Colonic mucosa (tissue), 4 donors: ENCODE measurements around the gene SIGLEC9. TPM values are rescaled to one million over a fixed set of nuclear protein-coding genes. Genes with fewer than 3 reads are reported as not detected.
A peak's percentile ranks its signal among the peaks of the same experiment; 100 is the strongest.

ENCODE experiments used
- DNase-seq: peaks from one replicate; pipeline ENCODE4 v3.0.0-alpha.2; 2020
- H3K27ac ChIP-seq: fragments of 200-600 bp; one replicate; pipeline ENCODE4 v1.8.0; 2021
- H3K27me3 ChIP-seq: fragments of 200-600 bp; one replicate; pipeline ENCODE4 v1.8.0; 2021
- H3K36me3 ChIP-seq: fragments of 200-600 bp; one replicate; pipeline ENCODE4 v1.8.0; 2021
- H3K4me1 ChIP-seq: fragments of 200-600 bp; one replicate; pipeline ENCODE4 v1.8.0; 2021; ENCODE audit warnings: mild to moderate bottlenecking
- H3K4me3 ChIP-seq: fragments of 200-600 bp; one replicate; pipeline ENCODE4 v1.8.0; 2021
- H3K9ac ChIP-seq, 2 donors: one replicate each; pipeline ENCODE4 v1.7.0; 2013; ENCODE audit warnings: control low read depth in 2 of 2, low read depth in 2 of 2, low read length in 2 of 2
- H3K9me3 ChIP-seq: fragments of 200-600 bp; one replicate; pipeline ENCODE4 v1.8.0; 2021
- intact Hi-C: fragments of 100-400 bp; cut with DNase I; formaldehyde crosslinking; loops from one replicate; pipeline ENCODE4 v1.14.1; 2022
- total RNA-seq, 2 donors: library from RNA; stranded (reverse); fragmentation: NEBNext Ultra II Directional in 1 of 2; extraction: Animal tissue kit (Norgen Biotek cat#: 25700) in 1 of 2; gene quantifications; one replicate each; pipeline ENCODE4 v1.2.1, GENCODE V29; 2021
- TF ChIP-seq, protein P1 (sequence below): fragments of 200-600 bp; IDR thresholded peaks from one replicate; pipeline ENCODE4 v1.8.0; 2022; ENCODE audit warnings: antibody characterized with exemption, mild to moderate bottlenecking
- donor health status: healthy.
- donor health status: DM: no; HTN: no; CAD: no.
- donor health status: DM: no; HTN: no; CAD: no.

The SIGLEC9 gene
- total RNA-seq, 2 donors from 2014 or later, result 0.86 to 1.7 TPM

DNA sequence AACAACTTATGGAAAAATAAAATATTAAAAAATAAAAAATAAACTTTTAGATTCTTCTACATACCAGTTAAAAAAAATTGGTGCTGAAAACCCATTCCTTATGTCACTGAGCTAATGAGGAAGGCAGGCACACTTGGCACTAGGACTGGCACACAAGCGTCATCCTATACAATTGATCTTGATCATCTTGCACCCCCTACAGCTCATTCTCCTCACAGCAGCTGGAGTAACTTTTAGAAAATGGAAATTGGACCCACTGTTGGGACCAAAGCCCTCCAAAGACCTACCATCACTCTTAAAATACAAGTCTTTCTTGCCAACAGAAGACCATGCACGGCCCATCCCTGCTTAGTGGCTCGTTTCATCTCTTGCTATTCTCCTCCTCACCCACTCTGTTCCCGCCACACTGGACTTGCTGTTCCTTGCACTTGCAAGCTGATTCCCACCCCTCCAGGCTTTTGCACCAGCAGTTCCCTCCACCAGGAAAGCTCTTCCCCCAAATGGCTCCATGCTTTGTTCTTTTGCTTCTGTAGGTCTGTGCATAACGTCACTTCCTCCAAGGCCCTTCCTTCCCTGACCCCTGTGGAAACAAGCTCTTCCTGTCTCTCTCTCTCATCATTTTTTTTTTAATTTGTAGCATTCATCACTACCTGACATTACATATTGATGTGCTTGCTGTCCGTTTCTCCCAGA is 28.1 kb upstream of the SIGLEC9 start:
- Histone ChIP-seq H3K9ac (no peak overlapping the region), H3K4me3 (no peak overlapping the region), H3K9me3 (no peaks in the 10 kb centered on the region), H3K27ac (no peak overlapping the region), H3K36me3 (no peaks in the 10 kb centered on the region), H3K4me1 (no peaks in the 10 kb centered on the region), H3K27me3 (no peaks in the 10 kb centered on the region)
- intact Hi-C loops, result loop anchor here (5.0 kb wide), 1 partner anchor 164 kb away; no protein-coding TSS in a partner anchor
- DNase-seq, result no peak
- TF ChIP-seq, protein P1, sequence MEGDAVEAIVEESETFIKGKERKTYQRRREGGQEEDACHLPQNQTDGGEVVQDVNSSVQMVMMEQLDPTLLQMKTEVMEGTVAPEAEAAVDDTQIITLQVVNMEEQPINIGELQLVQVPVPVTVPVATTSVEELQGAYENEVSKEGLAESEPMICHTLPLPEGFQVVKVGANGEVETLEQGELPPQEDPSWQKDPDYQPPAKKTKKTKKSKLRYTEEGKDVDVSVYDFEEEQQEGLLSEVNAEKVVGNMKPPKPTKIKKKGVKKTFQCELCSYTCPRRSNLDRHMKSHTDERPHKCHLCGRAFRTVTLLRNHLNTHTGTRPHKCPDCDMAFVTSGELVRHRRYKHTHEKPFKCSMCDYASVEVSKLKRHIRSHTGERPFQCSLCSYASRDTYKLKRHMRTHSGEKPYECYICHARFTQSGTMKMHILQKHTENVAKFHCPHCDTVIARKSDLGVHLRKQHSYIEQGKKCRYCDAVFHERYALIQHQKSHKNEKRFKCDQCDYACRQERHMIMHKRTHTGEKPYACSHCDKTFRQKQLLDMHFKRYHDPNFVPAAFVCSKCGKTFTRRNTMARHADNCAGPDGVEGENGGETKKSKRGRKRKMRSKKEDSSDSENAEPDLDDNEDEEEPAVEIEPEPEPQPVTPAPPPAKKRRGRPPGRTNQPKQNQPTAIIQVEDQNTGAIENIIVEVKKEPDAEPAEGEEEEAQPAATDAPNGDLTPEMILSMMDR, result no peak

- intact Hi-C loops, result loop anchor here (5.0 kb wide), 1 partner anchor 165 kb away; no protein-coding TSS in a partner anchor
- TF ChIP-seq, protein P1, result peak; percentile 15
- no peaks in the 10 kb centered on the region for H3K36me3 ChIP-seq
- no peaks in the 10 kb centered on the region for H3K9me3 ChIP-seq
- no peak overlapping the region for H3K9ac ChIP-seq
- peak; percentile 62 for DNase-seq
- no peak overlapping the region for H3K4me3 ChIP-seq
- no peaks in the 10 kb centered on the region for H3K4me1 ChIP-seq
- no peaks in the 10 kb centered on the region for H3K27me3 ChIP-seq
- H3K27ac ChIP-seq, result no peak overlapping the region
These were observed 27.5 kb upstream of the SIGLEC9 start for GRCh38 chr19:51097166-51097738.

- intact Hi-C loops, result loop anchor here (5.0 kb wide), 1 partner anchor 165 kb away; no protein-coding TSS in a partner anchor
- no peak for DNase-seq
- Histone ChIP-seq H3K9ac (no peak overlapping the region), H3K36me3 (no peaks in the 10 kb centered on the region), H3K4me3 (no peak overlapping the region), H3K27ac (no peak overlapping the region), H3K9me3 (no peaks in the 10 kb centered on the region), H3K4me1 (no peaks in the 10 kb centered on the region), H3K27me3 (no peaks in the 10 kb centered on the region)
- TF ChIP-seq, protein P1, result no peak
These were observed 26.9 kb upstream of the SIGLEC9 start for GRCh38 chr19:51097796-51098195.

- Histone ChIP-seq H3K27me3 (no peaks in the 10 kb centered on the region), H3K36me3 (no peaks in the 10 kb centered on the region), H3K9me3 (no peaks in the 10 kb centered on the region), H3K4me3 (no peak overlapping the region), H3K9ac (no peak overlapping the region), H3K4me1 (no peaks in the 10 kb centered on the region), H3K27ac (no peak overlapping the region)
- intact Hi-C loops, result loop anchor here (5.0 kb wide), 1 partner anchor 166 kb away; no protein-coding TSS in a partner anchor
- TF ChIP-seq, protein P1, result no peak
- no peak for DNase-seq
These were observed 26.2 kb upstream of the SIGLEC9 start for GRCh38 chr19:51098365-51099046.

- DNase-seq, result no peak
- Histone ChIP-seq H3K9ac (no peak overlapping the region), H3K27me3 (no peaks in the 10 kb centered on the region), H3K4me3 (no peak overlapping the region), H3K36me3 (no peaks in the 10 kb centered on the region), H3K4me1 (no peaks in the 10 kb centered on the region), H3K27ac (no peak overlapping the region), H3K9me3 (no peaks in the 10 kb centered on the region)
- intact Hi-C loops, result loop anchor here (5.0 kb wide), 1 partner anchor 167 kb away; no protein-coding TSS in a partner anchor
- TF ChIP-seq, protein P1, result no peak
These were observed 25.7 kb upstream of the SIGLEC9 start for GRCh38 chr19:51099047-51099382.
